Tongue (tissue), 2 donors: ENCODE data around the gene GRIN3A. TPM values are rescaled to one million over a fixed set of nuclear protein-coding genes. Genes with fewer than 3 reads are reported as not detected.
"Not testable (repeated sequence)": the region's sequence is repeated elsewhere in the genome, so short reads cannot be mapped to it uniquely, and the experiment has no call there.

Experiments
- DNase-seq: peaks from one replicate; pipeline ENCODE4 v3.0.0-alpha.2; 2015
- total RNA-seq: library from RNA; depleted of rRNA; stranded (reverse); fragments of >200 nt; gene quantifications from one replicate; pipeline ENCODE4 v1.2.3, GENCODE V29; 2014

GRIN3A gene
- total RNA-seq: 0.21 TPM

GRCh38 chr9:101738566-101739183, at the start of gene GRIN3A:
GRIN3A (minus strand) TSS chr9:101738647; CDS start chr9:101737979, 668 bp downstream.
- DNase-seq: peak; percentile 36

DNA sequence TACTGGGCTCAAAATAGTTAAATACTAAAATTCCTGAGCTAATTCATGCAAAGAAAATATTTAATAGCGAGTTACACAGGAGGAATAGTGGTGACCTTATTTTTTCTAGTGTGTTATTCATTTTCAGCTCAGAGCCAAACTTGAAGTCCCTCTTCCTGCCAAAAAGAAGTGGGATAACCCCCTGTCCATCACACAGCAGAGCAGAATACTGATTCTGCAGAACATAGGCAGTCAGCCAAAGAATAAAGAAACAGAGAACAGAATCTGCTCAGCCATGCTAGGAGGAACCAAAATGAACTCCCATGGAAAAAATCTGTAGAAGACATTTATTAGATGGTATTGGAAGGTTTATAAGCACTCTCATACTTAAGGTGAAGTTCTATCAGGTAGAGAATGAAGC, 49.4 kb upstream of the GRIN3A start:
- DNase-seq: no peak

GRCh38 chr9:101778332-101778731, 39.9 kb upstream of the GRIN3A start:
- no peak for DNase-seq

GRCh38 chr9:101764472-101764871, 26.0 kb upstream of the GRIN3A start:
- DNase-seq: no peak

GRCh38 chr9:101758304-101758930, 20.0 kb upstream of the GRIN3A start:
- no peak for DNase-seq

GRCh38 chr9:101753716-101754115, 15.3 kb upstream of the GRIN3A start:
- DNase-seq: no peak

DNA sequence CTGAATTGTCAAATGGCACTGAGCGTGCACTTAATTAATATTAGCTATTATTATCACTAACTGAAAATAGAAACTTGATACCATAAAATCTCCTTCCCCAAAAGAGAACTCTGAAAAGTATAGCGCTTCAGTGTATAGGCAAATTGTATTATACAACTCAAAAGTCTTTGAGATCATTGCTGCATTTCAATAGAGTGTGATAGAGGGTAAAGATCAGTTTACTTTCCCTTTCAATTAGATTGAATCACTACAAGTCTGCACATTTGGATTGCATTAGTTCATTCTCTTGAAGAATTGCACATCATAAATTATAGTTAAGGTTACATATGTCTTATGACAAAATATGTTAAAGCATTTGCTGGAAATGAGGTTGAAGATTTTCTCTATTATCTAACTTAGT, 13.4 kb upstream of the GRIN3A start:
- no peak for DNase-seq

DNA sequence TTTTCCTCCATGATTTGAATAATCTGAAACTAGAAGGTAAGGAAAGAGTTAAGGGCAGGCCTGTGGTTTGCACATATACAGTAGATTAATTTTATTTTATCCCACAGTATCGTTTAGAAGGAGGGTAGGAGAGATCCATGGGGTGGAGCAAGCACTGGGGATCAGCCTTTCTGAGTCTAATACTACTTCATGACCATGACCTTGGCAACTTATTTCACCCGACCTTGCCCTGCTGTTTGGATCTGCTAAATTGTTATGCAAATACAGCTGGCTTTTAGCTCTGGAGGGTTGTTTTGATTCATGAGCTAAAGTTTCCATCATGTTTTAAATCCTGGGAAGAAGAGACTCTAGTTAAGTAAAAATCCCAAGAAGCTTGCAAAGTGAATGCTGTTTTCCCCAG, 864 bp upstream of the GRIN3A start:
- no peak for DNase-seq

- DNase-seq: peak; percentile 26
Observed at GRCh38 chr9:101737705-101738565, 512 bp downstream of the GRIN3A start.

GRCh38 chr9:101737165-101737704, 1.2 kb downstream of the GRIN3A start:
- DNase-seq: no peak

DNA sequence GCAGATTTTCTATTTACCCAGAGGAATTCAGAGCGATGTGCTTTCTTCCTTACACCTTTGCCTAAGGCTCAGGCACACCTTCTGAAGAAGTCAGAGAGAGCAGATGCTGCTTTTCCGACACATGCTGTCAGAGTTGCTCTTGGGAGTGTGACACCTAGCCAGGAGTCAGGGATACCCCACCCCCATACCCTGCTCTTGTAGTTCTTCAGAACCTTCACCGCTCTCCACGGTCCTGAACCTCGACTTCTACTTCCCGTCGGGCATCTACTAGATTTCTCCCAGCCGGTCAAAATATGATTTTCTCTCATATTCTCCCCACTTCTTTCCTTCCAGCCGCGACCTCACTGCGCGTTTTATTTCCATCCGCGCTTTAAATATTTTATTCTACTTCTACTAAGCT, 1.7 kb downstream of the GRIN3A start:
- DNase-seq: peak; percentile 73

DNA sequence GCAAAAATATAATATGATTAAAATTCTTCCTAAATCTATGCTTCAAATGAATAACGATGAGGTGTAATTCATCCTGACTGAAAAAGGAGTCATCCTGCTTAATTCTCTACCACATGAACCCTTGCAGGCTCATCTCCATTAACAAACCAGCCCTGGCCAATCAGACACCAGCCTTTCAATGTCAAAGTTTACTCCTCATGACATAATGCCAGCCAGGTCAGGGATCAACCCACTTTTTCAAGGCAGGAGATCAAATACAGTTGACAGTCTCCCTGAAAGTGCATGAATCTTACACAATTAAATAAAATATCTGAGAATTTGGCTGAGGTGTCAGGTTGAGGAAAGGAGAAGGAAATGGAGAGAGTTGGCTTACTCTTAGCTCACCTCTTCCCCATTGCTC, 7.0 kb downstream of the GRIN3A start:
- no peak for DNase-seq

GRCh38 chr9:101727612-101728524, 10.6 kb downstream of the GRIN3A start:
- DNase-seq: peak; percentile 54

- not testable (repeated sequence) for DNase-seq
Observed at GRCh38 chr9:101724271-101724670, 14.2 kb downstream of the GRIN3A start.

- DNase-seq: peak; percentile 56
Observed at GRCh38 chr9:101718192-101718591, 20.3 kb downstream of the GRIN3A start.

- peak; percentile 91 for DNase-seq
Observed at GRCh38 chr9:101716629-101717028, 21.8 kb downstream of the GRIN3A start.

- DNase-seq: no peak
Observed at GRCh38 chr9:101711330-101711941, 27.0 kb downstream of the GRIN3A start.

- DNase-seq: no peak
Observed at GRCh38 chr9:101708855-101709254, 29.6 kb downstream of the GRIN3A start.

DNA sequence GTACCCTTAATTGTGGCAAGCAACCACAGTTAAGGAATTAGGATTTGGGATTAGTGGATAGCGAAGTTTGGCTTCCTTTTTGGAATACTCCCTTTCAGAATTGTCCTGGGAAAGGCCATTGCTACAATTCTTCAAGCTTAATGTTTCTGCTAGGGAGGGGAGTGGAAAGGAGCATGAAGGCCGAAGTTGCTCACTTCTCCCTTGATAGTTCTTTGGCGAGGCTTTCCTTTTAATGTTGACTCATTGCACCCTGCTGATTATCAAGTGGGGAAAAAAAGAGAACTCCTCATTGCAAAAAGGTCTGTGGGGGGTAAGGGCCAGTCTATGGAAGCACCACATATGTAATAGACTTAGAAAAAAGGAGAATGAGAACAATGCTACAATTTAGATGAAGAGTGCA, 30.7 kb downstream of the GRIN3A start:
- no peak for DNase-seq

DNA sequence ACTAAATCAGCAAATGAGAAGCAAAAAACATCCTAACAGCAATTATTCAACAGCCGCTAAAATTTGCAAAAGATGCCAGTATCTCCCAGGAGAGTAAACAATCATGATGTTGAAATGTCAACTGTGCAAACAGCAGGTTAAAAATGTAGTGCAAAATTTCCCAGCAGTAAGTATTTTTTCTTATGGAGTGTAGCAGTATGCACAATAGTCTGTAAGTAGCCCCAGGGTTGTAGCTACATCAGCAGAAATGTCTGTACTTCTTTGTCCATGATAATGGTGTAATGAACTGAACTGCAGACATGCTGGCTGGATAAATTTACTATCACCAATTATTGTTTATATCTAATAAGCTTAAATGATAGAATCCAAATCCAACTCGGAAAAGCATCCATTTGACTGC, 31.4 kb downstream of the GRIN3A start:
- no peak for DNase-seq

- no peak for DNase-seq
Observed at GRCh38 chr9:101706261-101706798, 32.1 kb downstream of the GRIN3A start.
